DOHH2 (cell line): ENCODE data around the gene HAGHL.

Experiments used
- H3F3A ChIP-seq: fragments of 200-600 bp; sonication (generic), shearing (Covaris generic); 2 replicates; pipeline ENCODE4 v1.6.0; 2016; ENCODE audit warnings: antibody characterized with exemption, mild to moderate bottlenecking; ENCODE audit not compliant: control insufficient read depth, insufficient read depth
- H3K27ac ChIP-seq: fragments of 200-600 bp; sonication (generic); 2 replicates; pipeline ENCODE4 v1.5.1; 2014; ENCODE audit warnings: low read depth, mild to moderate bottlenecking, low read length, moderate library complexity
- H3K27me3 ChIP-seq: fragments of 200-600 bp; sonication (generic); 2 replicates; pipeline ENCODE4 v1.6.1; 2014; ENCODE audit warnings: mild to moderate bottlenecking, low read length, mixed read lengths; ENCODE audit not compliant: control insufficient read depth
- H3K36me3 ChIP-seq: fragments of 200-600 bp; sonication (generic); 2 replicates; pipeline ENCODE4 v1.6.1; 2014; ENCODE audit warnings: mild to moderate bottlenecking, low read length, moderate library complexity, mixed read lengths; ENCODE audit not compliant: control insufficient read depth
- H3K4me1 ChIP-seq: fragments of 200-600 bp; sonication (generic); 2 replicates; pipeline ENCODE4 v1.6.1; 2014; ENCODE audit warnings: mild to moderate bottlenecking, low read length, mixed read lengths; ENCODE audit not compliant: control insufficient read depth
- H3K4me2 ChIP-seq: fragments of 200-600 bp; sonication (generic); 2 replicates; pipeline ENCODE4 v1.6.0; 2014; ENCODE audit warnings: mild to moderate bottlenecking, low read length, moderate library complexity
- H3K4me3 ChIP-seq: fragments of 200-600 bp; sonication (generic); 2 replicates; pipeline ENCODE4 v1.5.1; 2014; ENCODE audit warnings: mild to moderate bottlenecking, low read length, mixed read lengths
- H3K79me2 ChIP-seq: fragments of 200-600 bp; sonication (generic); 2 replicates; pipeline ENCODE4 v1.6.1; 2014; ENCODE audit warnings: mild to moderate bottlenecking, low read length, mixed read lengths; ENCODE audit not compliant: control insufficient read depth
- H3K9me2 ChIP-seq: fragments of 200-600 bp; sonication (generic); replicated peaks from 2 replicates; pipeline ENCODE4 v1.6.1; 2014; ENCODE audit warnings: mild to moderate bottlenecking, low read length, mixed read lengths; ENCODE audit not compliant: control insufficient read depth
- H3K9me3 ChIP-seq: fragments of 200-600 bp; sonication (generic); 2 replicates; pipeline ENCODE4 v1.6.1; 2014; ENCODE audit warnings: antibody characterized with exemption, low read length, mixed read lengths; ENCODE audit not compliant: control insufficient read depth, insufficient read depth
- H4K20me1 ChIP-seq: fragments of 200-600 bp; sonication (generic); 2 replicates; pipeline ENCODE4 v1.6.0; 2014; ENCODE audit warnings: low read depth, mild to moderate bottlenecking, antibody characterized with exemption, low read length, moderate library complexity; ENCODE audit not compliant: control insufficient read depth, insufficient read depth
- EZH2phosphoT487 ChIP-seq: fragments of 200-600 bp; sonication (generic); IDR thresholded peaks from 2 replicates; pipeline ENCODE4 v1.6.1; 2017; ENCODE audit warnings: borderline replicate concordance, mild to moderate bottlenecking, antibody characterized with exemption, low read length, moderate library complexity, mixed read lengths
- TF ChIP-seq, protein P1 (sequence below): fragments of 200-600 bp; sonication (generic); IDR thresholded peaks from one replicate; pipeline ENCODE4 v1.5.1; 2014; ENCODE audit warnings: antibody characterized with exemption, mild to moderate bottlenecking, low read depth, low read length; ENCODE audit not compliant: poor library complexity, severe bottlenecking

The HAGHL gene

DNA sequence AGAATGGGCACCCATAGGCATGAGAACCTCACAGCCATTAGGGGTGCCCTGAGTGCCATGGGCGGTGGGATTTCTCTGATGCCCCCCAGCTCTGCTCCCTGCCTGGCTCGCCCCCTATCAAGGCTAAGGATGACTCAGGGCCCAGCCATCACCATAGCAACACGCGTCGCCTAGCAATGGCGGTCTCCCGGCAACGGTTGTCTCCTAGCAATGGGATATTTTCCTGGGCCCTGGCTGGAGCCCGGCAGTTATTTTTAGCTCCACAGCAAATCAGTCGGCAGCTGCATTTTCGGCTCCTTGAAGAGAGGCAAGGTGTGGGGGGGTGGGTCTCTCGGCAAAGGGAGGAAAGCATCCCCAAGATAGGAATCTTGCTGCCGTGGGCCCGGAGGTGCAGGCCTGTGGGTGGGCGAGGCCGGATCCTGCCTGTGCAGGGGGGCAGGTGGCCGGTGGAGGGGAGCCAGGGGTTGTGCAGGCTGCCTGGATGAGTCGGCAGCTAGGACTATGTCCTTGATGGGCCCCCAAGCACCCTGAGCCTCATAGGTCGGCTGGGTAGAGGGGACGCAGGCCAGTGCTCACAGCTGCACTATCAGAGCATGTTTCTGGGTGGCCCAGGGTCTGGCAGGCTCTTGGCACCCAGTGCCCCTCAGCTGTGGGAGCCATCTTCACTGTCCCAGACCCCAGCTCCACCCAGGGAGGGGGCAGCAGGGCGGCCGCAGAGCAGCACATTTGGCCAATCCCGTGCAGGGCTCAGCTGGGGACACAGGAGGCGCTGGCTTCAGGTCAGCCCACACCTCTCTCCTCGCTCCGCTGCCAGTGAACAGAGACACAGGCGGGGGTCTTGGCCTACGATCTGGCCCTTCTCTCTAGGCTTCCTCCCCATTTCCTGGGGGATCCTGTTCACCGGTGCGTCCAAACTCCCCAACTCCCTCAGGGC lies 17.1 kb upstream of the HAGHL start:
- Histone ChIP-seq H3F3A (0 out of 2 replicates have a peak, but pooled peaks cover 2% of the 10 kb centered on the region), H3K4me1 (peaks cover 11% of the 10 kb centered on the region), H3K27ac (no peak overlapping the region), H3K9me3 (no peaks in the 10 kb centered on the region), H3K4me3 (no peak overlapping the region), H3K9me2 (no peaks in the 10 kb centered on the region), H4K20me1 (0 out of 2 replicates have a peak, but pooled peaks cover 4% of the 10 kb centered on the region), H3K4me2 (no peak overlapping the region), H3K27me3 (peaks cover 40% of the 10 kb centered on the region), H3K79me2 (no peaks in the 10 kb centered on the region), H3K36me3 (no peaks in the 10 kb centered on the region)
- TF ChIP-seq, protein P1, sequence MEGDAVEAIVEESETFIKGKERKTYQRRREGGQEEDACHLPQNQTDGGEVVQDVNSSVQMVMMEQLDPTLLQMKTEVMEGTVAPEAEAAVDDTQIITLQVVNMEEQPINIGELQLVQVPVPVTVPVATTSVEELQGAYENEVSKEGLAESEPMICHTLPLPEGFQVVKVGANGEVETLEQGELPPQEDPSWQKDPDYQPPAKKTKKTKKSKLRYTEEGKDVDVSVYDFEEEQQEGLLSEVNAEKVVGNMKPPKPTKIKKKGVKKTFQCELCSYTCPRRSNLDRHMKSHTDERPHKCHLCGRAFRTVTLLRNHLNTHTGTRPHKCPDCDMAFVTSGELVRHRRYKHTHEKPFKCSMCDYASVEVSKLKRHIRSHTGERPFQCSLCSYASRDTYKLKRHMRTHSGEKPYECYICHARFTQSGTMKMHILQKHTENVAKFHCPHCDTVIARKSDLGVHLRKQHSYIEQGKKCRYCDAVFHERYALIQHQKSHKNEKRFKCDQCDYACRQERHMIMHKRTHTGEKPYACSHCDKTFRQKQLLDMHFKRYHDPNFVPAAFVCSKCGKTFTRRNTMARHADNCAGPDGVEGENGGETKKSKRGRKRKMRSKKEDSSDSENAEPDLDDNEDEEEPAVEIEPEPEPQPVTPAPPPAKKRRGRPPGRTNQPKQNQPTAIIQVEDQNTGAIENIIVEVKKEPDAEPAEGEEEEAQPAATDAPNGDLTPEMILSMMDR = no peak
- no peak for TF ChIP-seq EZH2phosphoT487

DNA sequence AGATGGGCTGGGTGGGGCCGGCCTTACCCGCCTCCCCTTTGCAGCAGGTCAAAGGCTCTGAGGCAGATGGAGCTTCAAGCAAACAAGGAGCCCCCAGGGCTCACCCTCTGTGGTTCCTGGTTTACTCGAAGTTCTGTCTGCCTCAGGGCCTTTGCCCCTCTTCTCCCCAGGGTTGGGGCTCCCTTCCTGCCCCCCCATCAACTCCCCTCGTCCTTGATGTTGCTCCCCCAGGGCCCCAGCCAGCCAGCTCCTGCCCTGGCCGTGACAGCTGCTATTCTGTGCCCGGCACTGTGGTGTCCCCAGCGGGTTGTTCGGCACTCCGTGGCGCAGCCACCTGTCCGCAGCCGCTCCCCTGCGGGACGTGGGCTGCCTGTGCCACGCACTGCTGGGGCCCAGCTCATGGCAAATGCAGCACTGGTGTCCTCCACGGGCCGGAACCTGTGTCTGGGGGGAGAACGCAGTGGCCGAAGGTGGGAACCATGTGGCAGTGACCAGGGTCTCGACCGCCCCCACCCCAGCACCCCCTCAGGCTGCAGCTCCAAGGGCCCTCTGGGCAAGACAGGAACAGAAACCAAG lies 16.3 kb upstream of the HAGHL start:
- no peak overlapping the region for H3K27ac ChIP-seq
- H3F3A ChIP-seq = 0 out of 2 replicates have a peak, but pooled peaks cover 2% of the 10 kb centered on the region
- TF ChIP-seq EZH2phosphoT487 = no peak
- TF ChIP-seq, protein P1 = no peak
- no peaks in the 10 kb centered on the region for H3K9me2 ChIP-seq
- H3K36me3 ChIP-seq = no peaks in the 10 kb centered on the region
- H3K79me2 ChIP-seq = no peaks in the 10 kb centered on the region
- no peaks in the 10 kb centered on the region for H3K9me3 ChIP-seq
- H3K4me2 ChIP-seq = no peak overlapping the region
- H3K4me3 ChIP-seq = no peak overlapping the region
- H3K4me1 ChIP-seq = peaks cover 14% of the 10 kb centered on the region
- H4K20me1 ChIP-seq = 0 out of 2 replicates have a peak, but pooled peaks cover 4% of the 10 kb centered on the region
- peaks cover 44% of the 10 kb centered on the region for H3K27me3 ChIP-seq

DNA sequence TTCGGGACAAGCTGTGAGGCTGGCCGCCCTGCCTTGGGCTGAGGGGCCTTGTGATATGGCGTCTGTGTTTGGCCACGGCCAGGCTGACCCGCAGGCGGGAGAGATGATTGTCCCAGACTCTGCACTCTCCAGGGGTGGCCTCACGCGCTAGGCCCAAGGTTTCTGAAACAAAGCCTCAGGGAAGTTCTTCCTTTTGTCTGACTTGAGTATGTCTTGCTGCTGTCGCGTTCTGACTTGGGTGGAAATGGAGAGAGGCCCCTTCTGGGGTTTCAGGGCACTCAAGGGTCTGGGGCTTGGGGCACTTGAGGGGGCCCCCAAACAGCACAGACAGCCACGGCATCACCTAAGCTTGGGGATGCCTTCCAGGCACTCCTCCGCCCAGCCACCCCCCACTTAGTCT lies 15.8 kb upstream of the HAGHL start:
- TF ChIP-seq, protein P1 = no peak
- TF ChIP-seq EZH2phosphoT487 = no peak
- Histone ChIP-seq H3K4me1 (peaks cover 18% of the 10 kb centered on the region), H3F3A (0 out of 2 replicates have a peak, but pooled peaks cover 2% of the 10 kb centered on the region), H3K4me3 (no peak overlapping the region), H3K79me2 (0 out of 2 replicates have a peak, but pooled peaks cover 2% of the 10 kb centered on the region), H3K9me2 (no peaks in the 10 kb centered on the region), H3K27ac (no peak overlapping the region), H4K20me1 (peaks cover 6% of the 10 kb centered on the region; the same call in 1 of the 2 replicates), H3K36me3 (no peaks in the 10 kb centered on the region), H3K9me3 (no peaks in the 10 kb centered on the region), H3K27me3 (peaks cover 48% of the 10 kb centered on the region), H3K4me2 (no peak overlapping the region)
